Central memory CD8-positive, alpha-beta T cell (primary cell): ENCODE results near the gene TRIM17.

ENCODE experiments used
- ATAC-seq: fragments of 150-1000 bp; cut with Tn5 transposase; replicated peaks from 2 replicates; pipeline ENCODE4 v1.10.0; 2022; ENCODE audit warnings: mild to moderate bottlenecking, moderate FRiP score, moderate number of reproducible peaks; ENCODE audit not compliant: poor library complexity, severe bottlenecking; ENCODE audit errors: extremely low read depth
- DNase-seq, 2 donors: peaks; one replicate each; pipeline ENCODE4 v3.0.0; 2021; ENCODE audit warnings: low spot score in 2 of 2
- H3K27ac Mint-ChIP-seq: one replicate; pipeline ENCODE4 v1.8.0; 2022; ENCODE audit warnings: low read depth, mild to moderate bottlenecking, moderate library complexity, mixed read lengths
- H3K27me3 Mint-ChIP-seq: one replicate; pipeline ENCODE4 v1.8.0; 2022; ENCODE audit warnings: mixed read lengths
- H3K36me3 Mint-ChIP-seq: one replicate; pipeline ENCODE4 v1.8.0; 2022; ENCODE audit warnings: mild to moderate bottlenecking, moderate library complexity, mixed read lengths; ENCODE audit not compliant: insufficient read depth
- H3K4me1 Mint-ChIP-seq: one replicate; pipeline ENCODE4 v1.8.0; 2022; ENCODE audit warnings: mixed read lengths
- H3K4me3 Mint-ChIP-seq: one replicate; pipeline ENCODE4 v1.8.0; 2022; ENCODE audit warnings: mild to moderate bottlenecking, moderate library complexity, mixed read lengths
- H3K9me3 Mint-ChIP-seq: one replicate; pipeline ENCODE4 v1.8.0; 2022; ENCODE audit warnings: mixed read lengths

Gene TRIM17

GRCh38 chr1:228423404-228424053, 6.9 kb upstream of the TRIM17 start:
- ATAC-seq (no peak), DNase-seq (no peak)
- no peak overlapping the region for H3K27ac Mint-ChIP-seq
- no peaks in the 10 kb centered on the region for H3K36me3 Mint-ChIP-seq
- no peak overlapping the region for H3K4me3 Mint-ChIP-seq
- peaks cover 6% of the 10 kb centered on the region for H3K27me3 Mint-ChIP-seq
- no peaks in the 10 kb centered on the region for H3K4me1 Mint-ChIP-seq
- H3K9me3 Mint-ChIP-seq = no peaks in the 10 kb centered on the region

DNA sequence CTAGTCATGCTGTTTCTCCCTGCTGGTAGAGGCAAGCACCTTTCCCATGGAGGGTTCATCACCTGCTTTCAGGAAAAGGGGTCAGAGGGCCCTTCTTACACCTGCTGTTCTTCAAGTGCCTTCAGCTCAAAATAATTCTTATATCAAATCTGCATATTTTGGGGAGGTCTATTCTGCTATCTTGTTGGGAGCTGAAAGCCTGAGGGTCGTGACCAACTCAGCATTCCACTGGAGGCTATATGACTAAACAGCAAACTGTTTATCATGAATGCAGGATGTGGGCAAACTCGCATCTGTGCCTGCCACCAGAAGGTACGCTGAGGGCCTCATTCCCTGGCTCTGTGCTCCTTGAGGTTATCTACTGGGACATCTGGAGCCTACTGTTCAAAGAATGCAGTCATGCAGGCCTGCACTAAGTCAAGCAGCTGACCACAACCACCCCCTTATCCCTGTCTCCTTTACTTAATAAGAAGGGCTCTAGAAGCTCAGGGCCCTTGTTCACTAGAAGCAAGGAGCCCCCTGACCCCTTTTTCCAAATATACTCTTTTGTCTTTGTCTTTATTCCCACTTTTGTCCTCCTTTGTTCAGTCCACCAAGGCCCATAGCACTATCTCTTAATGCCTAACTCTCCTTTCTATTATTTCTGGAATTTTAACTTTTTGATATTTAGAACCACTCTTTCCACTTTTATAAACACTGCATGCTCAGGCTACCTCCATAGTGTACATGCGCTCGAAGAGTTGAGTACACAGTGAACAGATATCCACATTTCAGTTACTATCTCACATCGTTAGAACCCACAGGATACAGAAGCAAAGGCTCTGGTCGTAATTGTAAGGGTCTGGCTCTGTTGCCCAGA, 4.5 kb upstream of the TRIM17 start:
- no peak overlapping the region for H3K4me3 Mint-ChIP-seq
- H3K27ac Mint-ChIP-seq = no peak overlapping the region
- DNase-seq (no peak), ATAC-seq (no peak)
- no peaks in the 10 kb centered on the region for H3K9me3 Mint-ChIP-seq
- H3K27me3 Mint-ChIP-seq = peaks cover 8% of the 10 kb centered on the region
- no peaks in the 10 kb centered on the region for H3K36me3 Mint-ChIP-seq
- peaks cover under 1% of the 10 kb centered on the region for H3K4me1 Mint-ChIP-seq

GRCh38 chr1:228417483-228418203, 982 bp upstream of the TRIM17 start:
- no peaks in the 10 kb centered on the region for H3K9me3 Mint-ChIP-seq
- no peaks in the 10 kb centered on the region for H3K36me3 Mint-ChIP-seq
- H3K27me3 Mint-ChIP-seq = peaks cover 18% of the 10 kb centered on the region
- peaks cover 17% of the 10 kb centered on the region for H3K4me1 Mint-ChIP-seq
- no peak for ATAC-seq
- H3K4me3 Mint-ChIP-seq = peak overlapping the region; percentile 83
- H3K27ac Mint-ChIP-seq = peak overlapping the region; percentile 68
- DNase-seq = no peak

DNA sequence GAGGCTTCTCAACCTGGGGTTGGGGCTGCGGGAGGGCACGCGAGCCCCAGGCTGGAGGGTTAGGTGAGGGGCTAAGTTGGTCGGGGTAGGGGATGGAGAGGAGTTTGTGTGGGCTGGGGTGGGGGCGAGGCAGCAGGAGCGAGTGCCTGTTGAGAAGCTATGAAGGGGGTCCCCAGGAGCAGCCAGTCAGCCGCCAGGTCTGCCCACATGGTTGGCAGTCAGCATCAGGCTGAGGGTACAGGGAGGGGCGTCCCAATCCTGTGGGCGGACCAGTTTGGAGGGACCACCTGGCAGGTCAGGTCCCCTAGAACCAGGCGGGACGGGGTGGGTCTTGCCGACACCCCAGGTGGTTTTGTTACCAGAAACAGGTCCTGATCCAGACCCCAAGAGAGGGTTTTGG, 400 bp upstream of the TRIM17 start:
- H3K9me3 Mint-ChIP-seq = no peaks in the 10 kb centered on the region
- peak overlapping the region; percentile 68 for H3K27ac Mint-ChIP-seq
- H3K4me3 Mint-ChIP-seq = peak overlapping the region; percentile 83
- no peaks in the 10 kb centered on the region for H3K36me3 Mint-ChIP-seq
- DNase-seq = no peak
- peaks cover 18% of the 10 kb centered on the region for H3K27me3 Mint-ChIP-seq
- no peak for ATAC-seq
- peaks cover 17% of the 10 kb centered on the region for H3K4me1 Mint-ChIP-seq

- Mint-ChIP-seq H3K36me3 (no peaks in the 10 kb centered on the region), H3K4me3 (peak overlapping the region; percentile 83), H3K4me1 (peaks cover 21% of the 10 kb centered on the region), H3K27ac (no peak overlapping the region), H3K9me3 (no peaks in the 10 kb centered on the region), H3K27me3 (peaks cover 18% of the 10 kb centered on the region)
- no peak for ATAC-seq
- no peak for DNase-seq
These were observed 826 bp downstream of the TRIM17 start for GRCh38 chr1:228415853-228416216.

DNA sequence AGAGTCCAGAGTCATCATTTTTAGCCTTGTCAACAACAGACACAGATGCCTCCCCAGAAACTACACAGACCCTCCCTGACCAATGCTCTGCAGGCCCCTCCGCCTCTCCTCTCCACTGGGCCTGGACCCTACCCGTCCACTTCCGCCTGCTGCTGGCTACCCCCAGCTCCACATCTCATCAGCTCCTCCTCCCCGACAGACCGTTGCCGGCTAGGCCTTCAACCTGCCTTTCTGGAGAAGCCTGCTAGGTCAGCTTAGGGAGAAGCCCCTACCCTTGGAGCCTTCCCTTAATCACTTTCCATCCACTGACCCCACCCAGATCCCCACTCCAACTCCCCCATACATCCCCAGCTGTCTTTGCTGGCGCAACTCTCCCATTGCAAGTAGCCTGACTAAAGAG, 1.4 kb downstream of the TRIM17 start:
- Mint-ChIP-seq H3K4me1 (peaks cover 24% of the 10 kb centered on the region), H3K27me3 (peaks cover 18% of the 10 kb centered on the region), H3K36me3 (no peaks in the 10 kb centered on the region), H3K4me3 (peak overlapping the region; percentile 83), H3K9me3 (no peaks in the 10 kb centered on the region), H3K27ac (no peak overlapping the region)
- ATAC-seq (no peak), DNase-seq (no peak)

GRCh38 chr1:228414511-228415211, 2.0 kb downstream of the TRIM17 start:
- H3K36me3 Mint-ChIP-seq = no peaks in the 10 kb centered on the region
- H3K4me3 Mint-ChIP-seq = no peak overlapping the region
- no peak for DNase-seq
- H3K27me3 Mint-ChIP-seq = peaks cover 18% of the 10 kb centered on the region
- H3K4me1 Mint-ChIP-seq = peaks cover 29% of the 10 kb centered on the region
- no peaks in the 10 kb centered on the region for H3K9me3 Mint-ChIP-seq
- no peak for ATAC-seq
- no peak overlapping the region for H3K27ac Mint-ChIP-seq

DNA sequence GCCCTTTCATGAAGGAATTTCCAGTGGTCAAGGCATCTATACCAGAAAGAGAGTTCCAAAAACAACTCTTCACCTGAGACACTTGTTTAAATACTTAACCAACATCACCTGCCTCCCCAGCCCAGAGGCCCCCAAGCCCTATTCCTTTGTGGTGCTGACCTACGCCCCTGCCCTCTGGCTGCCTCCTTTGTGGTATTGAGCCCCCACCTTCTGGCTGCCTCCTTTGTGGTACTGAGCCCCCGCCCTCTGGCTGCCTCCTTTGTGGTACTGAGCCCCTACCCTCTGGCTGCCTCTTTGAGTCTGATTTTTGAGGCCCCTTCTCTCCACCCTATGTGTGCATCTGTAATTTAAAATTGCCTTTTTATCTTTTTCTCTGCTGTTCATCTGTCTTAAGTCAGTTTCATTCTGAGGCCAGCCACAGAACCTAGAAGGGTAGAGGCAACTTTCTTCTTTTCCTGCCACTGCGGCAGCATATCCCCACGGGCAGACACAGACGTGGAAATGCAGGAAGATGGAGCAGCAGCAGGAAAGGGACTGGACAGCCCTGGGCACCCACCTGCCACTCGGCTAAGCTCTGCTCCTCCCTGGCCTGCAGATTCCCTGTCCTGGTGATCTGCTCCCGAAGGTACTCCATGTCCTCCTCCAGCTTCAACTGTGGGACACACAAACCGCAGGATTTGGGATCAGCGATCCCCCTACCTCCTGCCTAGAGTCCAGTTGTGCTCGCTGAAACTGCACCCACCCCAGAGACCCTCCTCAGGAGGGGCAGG, 3.2 kb downstream of the TRIM17 start:
- no peaks in the 10 kb centered on the region for H3K36me3 Mint-ChIP-seq
- H3K4me1 Mint-ChIP-seq = peaks cover 37% of the 10 kb centered on the region
- H3K4me3 Mint-ChIP-seq = no peak overlapping the region
- H3K27me3 Mint-ChIP-seq = peaks cover 18% of the 10 kb centered on the region
- ATAC-seq (no peak), DNase-seq (no peak)
- H3K9me3 Mint-ChIP-seq = no peaks in the 10 kb centered on the region
- H3K27ac Mint-ChIP-seq = peak overlapping the region; percentile 54

- no peak overlapping the region for H3K27ac Mint-ChIP-seq
- H3K9me3 Mint-ChIP-seq = no peaks in the 10 kb centered on the region
- ATAC-seq (no peak), DNase-seq (no peak)
- peaks cover 4% of the 10 kb centered on the region for H3K36me3 Mint-ChIP-seq
- no peak overlapping the region for H3K4me3 Mint-ChIP-seq
- peaks cover 49% of the 10 kb centered on the region for H3K4me1 Mint-ChIP-seq
- H3K27me3 Mint-ChIP-seq = peaks cover 11% of the 10 kb centered on the region
These were observed 4.9 kb downstream of the TRIM17 start for GRCh38 chr1:228411548-228412430.

DNA sequence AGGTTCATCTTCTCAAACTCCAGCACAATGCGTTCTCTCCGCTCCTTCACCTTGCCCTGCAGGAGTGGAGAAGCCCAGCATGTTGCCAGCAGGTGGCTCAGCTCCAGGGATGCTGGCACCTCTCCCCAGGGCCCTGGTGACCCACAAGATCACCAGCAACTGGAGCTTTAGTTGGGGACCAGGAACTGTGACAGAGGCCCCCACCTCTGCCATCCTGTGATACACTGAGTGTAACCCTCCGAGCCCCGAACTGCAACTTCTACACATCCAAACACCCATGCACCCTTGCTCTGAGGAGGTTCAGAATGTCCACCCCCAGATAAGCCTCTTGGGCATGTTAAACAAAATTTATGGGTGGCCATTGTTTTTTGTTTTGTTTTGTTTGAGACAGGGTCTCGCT, 5.5 kb downstream of the TRIM17 start:
- H3K9me3 Mint-ChIP-seq = no peaks in the 10 kb centered on the region
- H3K27me3 Mint-ChIP-seq = peaks cover 9% of the 10 kb centered on the region
- peaks cover 48% of the 10 kb centered on the region for H3K4me1 Mint-ChIP-seq
- no peak overlapping the region for H3K4me3 Mint-ChIP-seq
- DNase-seq (no peak), ATAC-seq (no peak)
- peaks cover 9% of the 10 kb centered on the region for H3K36me3 Mint-ChIP-seq
- H3K27ac Mint-ChIP-seq = peak overlapping the region; percentile 46

GRCh38 chr1:228410671-228411070, 6.0 kb downstream of the TRIM17 start:
- DNase-seq (no peak), ATAC-seq (no peak)
- Mint-ChIP-seq H3K4me3 (no peak overlapping the region), H3K27ac (peak overlapping the region; percentile 46), H3K9me3 (no peaks in the 10 kb centered on the region), H3K36me3 (peaks cover 14% of the 10 kb centered on the region), H3K4me1 (peaks cover 47% of the 10 kb centered on the region), H3K27me3 (peaks cover 5% of the 10 kb centered on the region)
